GM19328 (cell line): ENCODE data around the gene SMIM8.

Experiments
- ATAC-seq: cut with Tn5 transposase; IDR thresholded peaks from one replicate; pipeline ENCODE4 v1.9.1; 2021; ENCODE audit warnings: mild to moderate bottlenecking, moderate library complexity; ENCODE audit not compliant: unreplicated experiment

SMIM8 gene

DNA sequence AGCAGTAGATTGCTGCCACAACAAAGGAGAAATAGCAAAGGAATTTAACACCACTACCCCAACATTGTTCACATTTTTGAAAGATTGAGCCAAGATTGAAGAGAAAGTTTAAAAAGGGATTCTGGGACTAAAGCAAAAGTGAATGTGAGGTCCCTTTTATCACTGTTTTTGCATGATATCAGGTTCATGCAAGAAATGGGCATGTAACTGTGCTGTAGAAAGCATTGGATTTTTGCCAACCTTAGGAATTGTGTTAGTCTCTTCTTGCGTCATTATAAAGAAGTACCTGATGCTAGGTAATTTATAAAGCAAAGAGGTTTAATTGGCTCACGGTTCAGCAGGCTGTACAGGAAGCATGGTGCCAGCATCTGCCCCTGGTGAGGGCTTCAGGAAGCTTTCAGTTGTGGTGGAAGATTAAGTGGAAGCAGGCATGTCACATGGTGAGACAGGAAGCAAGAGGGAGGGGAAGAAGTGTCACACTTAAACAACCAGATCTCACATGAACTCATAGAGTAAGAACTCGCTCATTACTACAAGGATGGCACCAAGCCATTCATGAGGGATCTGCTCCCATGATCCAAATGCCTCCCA, 11.3 kb downstream of the SMIM8 start:
- no peak for ATAC-seq

DNA sequence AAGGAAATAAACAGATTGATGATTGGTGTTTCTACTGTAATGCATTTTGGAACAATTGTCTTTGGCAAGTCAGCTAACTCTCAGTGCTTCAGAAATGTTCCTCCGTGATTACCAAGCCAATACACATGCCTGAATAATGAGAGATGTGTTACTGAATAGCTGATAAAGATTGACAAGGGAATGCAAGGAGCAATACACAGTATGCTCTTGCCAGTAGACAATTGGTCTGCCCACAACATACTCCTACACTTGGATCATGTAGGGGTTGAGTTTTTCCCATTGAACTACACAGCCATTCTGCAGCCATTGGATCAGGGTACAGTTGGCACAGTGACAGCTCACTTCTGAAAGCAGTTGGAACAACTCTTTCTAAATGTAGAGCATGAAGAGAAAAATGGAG, 12.3 kb downstream of the SMIM8 start:
- ATAC-seq = no peak

DNA sequence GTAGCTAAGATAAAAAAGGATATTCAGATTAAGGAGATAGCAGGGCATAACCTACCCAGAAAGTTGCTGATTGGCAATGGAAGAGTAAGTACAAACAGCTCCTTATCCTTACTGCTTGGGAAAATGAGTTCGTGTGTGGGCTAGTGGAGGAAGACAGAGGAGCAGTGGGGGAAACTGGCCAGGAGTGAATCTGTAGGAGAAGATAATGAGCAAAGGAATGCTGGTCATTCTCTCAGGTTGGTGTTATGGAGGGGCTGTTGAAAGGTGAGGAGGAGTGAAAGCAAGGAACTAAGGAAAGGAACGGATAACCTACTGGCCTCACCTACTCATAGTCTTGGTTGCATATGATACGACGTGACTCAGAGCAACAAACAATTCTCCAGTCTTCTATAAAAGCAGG, 14.0 kb downstream of the SMIM8 start:
- no peak for ATAC-seq

DNA sequence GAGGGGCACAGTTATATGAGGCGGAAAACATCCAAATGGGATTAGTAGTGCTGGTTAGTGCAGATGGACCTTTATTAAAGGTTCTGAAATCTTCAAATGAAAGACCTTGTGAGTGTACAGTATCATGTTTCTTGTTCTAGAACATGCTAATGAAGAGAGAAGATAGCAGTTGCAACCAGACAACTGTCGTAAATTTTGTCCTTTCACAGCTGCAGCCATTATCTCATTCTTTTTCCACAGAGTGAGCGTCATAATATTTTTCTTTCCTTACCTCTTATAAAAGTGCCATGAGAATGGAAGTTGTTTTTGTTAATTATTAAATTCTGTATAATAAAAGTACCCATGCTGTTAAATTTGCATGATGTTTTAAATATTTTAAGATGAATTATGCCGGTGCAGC, 17.8 kb downstream of the SMIM8 start:
- ATAC-seq = no peak

DNA sequence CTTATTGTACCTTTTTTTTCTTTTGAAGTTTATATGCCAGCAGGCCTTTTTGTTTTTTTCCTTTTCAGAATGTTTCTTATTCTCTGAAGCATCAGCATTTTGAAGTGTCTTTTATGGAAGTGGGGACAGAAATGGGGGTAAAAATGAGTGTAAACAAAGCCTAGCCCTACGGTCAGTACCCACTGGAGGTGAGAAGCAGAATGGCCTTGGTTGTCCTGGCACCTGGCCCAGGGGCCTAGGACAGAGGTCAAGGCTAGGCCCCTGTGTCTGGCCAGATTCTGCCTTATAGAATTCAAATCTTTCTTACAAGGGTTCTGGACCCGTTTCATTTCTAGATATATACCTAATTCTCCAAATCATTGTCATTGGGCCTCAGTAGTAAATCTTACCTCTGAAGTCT, 18.8 kb downstream of the SMIM8 start:
- no peak for ATAC-seq

DNA sequence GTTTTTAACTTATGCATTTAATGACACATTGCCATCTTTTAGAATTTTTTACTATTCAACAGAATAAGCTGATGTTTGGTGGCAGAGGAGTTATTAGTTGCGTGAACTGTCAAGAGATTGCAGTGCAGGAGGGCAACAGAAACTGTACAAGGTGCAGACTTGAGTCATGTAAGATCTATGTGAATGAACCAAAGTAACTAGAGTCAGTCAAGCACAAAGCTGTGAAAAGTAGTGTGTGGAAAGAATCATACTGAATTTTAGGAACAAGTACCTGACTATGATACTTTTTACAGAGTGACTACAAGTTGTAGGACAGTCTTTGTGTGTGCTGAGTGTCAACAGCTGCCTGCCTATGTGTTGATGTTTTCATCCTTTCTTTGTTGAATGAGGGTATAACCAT, 19.5 kb downstream of the SMIM8 start:
- no peak for ATAC-seq

DNA sequence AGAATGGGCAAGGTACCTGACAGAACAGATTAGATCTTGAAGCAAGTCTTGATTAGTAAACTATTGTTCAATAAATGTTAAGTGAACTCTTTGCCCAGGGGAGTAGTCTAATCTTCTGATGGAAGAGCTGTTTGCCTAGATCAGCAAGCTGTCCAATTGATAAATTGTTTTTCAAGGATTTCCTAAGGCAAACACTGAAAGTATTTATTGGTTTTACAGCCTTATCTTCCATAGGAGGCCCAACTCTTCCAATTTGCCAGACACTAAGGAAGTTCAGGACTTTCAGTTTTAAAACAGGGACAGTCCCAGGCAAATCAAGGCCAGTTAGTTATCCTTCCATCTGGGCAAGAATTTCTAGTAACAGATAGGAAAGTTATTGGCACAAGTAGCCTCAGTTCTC, 20.4 kb downstream of the SMIM8 start:
- ATAC-seq = no peak

DNA sequence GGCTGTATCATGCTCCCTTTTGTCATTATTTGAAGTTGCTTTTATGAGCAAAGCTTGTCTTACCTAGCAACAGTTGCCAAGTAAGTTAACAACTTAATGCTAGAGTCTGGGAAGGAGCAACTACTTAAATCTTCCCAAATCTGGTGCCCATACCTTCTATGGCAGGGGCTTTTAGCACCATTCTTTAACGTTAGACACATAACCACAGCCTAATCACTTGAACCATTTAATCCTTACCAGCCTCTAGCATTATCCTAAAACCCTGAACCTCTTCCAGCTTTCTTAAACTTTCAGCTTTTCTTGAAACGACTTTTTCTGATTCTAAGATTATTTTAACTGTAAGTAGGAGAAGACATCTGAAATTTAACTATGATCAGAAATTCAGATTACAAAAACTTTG, 22.3 kb downstream of the SMIM8 start, which contains the start of gene C6orf163:
Gene C6orf163 (plus strand): TSS at position 83 of the 400 bp plus-strand sequence. CDS start 287 bp downstream, at position 370.
- no peak for ATAC-seq

DNA sequence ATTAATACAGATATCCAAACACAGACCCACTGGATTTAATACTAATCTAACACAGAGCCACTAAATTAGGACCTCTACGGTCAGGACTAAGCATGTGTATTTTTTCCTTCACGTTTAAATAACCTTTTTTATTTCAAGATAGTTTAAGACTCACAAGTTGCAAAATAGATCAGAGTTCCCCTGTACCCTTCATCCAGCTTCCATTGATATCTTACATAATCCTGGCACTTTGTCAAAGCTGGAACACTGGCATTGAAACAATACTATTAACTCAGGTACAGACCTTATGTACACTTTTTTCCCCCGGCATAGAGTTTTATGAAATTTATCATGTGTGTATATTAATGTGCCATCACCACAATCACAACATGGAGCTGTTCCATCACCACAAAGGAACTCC, 24.3 kb downstream of the SMIM8 start:
- no peak for ATAC-seq

DNA sequence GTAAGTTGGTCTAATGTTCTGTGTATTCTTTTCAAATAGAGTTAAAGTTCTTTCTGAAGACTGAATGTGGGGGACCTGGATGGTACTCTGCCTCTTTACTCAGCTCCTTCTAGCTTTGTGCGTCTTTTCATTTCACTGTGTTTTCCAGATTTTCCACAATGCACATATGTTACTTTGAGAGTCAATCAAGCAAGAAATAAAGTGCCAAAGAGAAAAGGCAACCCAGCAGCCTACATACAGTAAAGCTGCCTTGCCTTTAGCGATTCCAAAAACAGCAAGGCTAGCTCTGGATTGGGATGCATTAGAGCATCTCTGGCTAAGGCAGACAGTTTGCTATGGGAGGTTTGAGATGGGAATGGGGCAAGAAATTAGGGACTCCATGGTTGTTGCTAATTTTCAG, 27.5 kb downstream of the SMIM8 start:
- ATAC-seq = no peak

DNA sequence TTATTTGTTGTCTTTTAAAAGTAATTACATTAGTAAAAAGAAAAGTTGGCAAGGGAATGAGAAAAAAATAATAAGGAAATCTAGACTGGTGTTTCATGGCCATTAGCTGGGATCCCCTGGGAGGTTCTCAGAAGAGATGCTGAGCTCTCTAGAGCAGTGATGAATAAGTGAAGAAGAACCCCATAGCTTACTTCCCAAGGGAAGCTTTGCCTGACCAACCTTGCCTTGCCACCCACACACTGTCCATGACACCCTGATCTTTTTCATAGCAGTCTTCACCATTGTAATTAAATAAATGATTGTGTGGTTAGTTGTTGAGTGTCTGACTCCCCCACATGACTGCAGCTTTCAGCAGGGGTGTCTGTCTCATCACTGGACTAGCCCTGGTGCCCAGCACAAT, 28.1 kb downstream of the SMIM8 start:
- no peak for ATAC-seq

DNA sequence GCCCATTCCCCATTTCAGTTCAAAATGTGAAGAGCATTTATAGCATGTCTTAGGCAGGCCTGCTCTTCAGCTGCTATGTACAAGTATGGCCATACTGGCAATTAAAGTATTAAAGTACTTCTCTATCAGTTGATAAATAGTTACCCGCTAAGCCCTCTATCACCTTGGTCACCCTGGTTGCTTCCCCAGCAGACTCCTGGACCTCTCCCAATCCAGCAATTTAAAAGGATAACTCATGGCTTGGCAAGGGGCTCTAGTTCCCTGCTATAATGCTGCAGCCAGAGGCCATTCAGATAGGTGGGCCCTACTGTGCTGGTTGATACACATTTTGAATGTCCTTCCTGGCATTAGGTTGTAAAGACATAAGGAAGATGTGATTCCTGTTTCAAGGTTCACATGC, 29.2 kb downstream of the SMIM8 start:
- ATAC-seq = no peak

DNA sequence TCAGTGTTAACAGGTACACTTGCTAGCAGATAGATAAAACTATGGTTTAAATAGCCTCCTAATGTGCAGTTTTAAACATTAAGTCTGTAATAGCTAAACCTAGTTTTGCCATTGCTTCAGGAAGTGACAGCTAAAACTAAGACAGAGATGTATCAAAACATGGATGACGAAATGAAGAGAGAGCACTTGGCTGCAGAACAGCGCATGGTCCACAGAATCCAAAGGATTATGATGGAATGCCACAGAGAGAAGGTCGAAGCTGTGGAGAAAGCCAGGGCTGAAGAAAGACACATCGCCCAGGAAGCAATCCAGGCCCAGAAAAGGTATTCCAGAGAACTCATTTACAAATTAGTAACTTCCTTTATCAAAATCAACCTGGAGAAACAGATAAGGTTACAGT, 33.8 kb downstream of the SMIM8 start:
- ATAC-seq = no peak

DNA sequence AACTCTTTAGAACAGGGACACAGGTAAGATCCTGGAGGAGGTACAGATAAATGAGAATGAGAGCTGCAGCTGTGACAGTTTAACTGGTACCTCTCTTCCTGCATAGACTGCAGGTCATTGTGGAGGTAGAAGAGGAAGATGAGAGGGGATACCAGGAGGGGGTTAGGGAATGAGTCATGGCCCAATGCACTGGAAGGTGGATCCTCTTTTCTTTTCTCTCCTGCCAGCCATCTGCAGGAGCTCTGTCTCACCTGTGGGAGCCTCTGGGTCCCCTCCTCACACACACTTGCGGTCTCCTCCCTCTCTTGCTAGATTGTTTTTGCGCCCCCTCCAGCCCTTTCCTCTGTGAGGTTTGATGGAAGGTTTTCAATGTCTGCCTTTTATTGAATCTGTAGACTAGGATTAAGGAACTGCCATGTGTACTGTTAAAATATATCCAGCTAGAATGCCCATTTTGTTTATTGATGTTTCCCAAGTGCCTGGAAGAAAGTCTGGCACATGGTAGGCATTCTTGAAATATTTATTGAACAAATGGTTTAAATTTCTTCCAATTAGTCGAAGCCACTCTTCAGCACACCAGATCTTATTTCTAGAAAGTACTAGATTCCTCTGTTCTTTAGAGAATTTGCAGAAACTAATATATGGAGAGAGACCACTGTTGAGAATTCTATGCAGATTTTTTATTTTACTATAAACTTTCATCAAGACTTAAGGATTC, 35.2 kb downstream of the SMIM8 start:
- ATAC-seq = no peak

DNA sequence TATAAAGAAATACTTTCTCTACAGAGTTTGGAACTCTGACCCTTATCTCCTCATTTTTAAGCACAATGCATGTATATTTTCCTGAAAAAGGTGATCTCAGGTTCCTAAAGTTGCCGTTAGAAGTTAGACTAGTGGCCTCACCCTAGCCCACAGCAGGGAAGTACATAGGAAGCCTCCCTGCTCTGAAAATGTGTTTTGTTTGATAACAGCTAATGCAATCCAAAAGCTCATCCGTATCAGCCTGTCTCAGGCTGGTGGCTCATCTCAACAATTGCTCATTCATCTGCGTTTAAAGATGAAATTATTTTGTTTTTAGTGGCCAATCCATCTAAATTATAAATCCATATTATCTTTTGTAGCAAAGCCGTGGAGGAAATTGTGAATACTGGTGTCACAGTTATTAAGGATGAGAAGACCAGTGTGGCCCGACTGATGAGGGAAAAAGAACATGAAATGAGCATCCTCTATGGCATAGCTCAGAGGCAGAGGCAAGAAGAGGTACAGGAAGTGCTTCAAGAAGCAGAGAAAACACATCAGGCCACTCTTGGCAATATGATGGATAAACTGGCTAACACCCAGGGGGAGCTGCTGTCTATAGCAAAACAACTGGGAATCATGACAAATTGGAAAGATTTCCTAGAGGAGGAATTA, 42.3 kb downstream of the SMIM8 start:
- no peak for ATAC-seq

DNA sequence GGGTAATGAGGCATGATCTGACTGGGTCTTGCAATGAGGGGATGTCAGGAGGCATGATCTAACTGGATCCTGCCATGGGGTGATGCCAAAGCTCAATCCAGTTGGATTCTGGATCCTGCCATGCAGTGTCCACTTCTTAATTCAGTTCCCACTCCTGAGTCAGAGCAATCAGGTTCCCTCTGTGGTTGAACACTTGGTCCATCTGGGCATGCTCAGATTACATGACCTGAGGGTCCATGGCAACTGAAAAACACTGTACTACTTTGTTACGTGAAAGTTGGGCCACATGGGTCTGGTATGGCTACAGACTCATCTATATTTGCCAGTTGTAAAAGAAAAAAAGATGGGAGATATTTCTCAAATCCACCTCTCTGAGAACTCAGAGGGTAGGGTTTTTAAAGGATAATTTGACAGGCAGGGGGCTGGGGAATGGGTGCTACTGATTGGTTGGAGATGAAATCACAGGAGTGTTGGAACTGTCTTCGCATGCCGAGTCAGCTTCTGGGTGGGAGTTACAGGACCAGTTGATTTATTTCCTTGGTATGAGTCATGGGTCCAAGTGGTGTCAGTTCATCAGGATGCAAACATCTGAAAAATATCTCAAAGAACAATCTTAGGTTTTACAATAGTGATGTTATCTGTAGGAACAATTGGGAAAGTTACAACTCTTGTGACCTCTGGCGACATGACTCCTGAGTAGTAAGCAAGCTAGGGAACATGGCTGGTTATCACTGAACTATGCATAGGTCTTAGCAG, 43.9 kb downstream of the SMIM8 start:
- no peak for ATAC-seq

DNA sequence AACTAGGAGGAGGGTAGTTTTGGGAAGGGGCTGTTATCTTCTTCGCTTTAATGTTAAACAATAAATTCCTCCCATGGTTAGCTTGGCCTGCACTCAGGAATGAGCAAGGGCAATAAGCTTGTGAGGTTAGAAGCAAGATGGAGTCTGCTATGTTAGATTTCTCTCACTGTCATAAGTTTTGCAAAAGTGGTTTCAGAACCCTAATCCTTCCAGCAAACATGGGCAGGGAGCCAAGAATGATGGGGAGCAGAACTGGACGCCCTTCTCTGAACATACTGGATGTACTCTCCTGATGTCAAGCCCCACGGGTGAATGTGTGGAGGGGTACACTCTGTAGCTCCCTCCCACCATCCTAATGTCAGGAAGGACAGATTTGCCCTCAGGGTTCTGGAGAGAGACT, 44.5 kb downstream of the SMIM8 start:
- no peak for ATAC-seq

DNA sequence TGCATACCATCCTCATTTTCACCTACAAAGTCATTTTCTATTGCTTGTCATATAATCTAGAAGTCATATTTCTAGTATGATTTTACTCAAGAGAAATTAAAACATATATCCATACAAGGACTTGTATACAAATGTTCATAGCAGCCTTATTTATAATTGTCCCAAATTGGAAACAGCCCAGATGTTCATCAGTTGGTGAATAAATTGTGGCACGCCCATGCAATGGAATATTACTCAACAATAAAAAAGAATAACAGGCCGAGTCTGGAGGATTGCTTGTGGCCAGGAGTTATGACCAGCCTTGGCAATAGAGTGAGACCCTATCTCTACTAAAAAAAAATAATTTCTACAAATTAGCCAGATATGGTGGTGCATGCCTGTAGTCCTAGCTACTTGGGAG, 51.0 kb downstream of the SMIM8 start:
- ATAC-seq = no peak

DNA sequence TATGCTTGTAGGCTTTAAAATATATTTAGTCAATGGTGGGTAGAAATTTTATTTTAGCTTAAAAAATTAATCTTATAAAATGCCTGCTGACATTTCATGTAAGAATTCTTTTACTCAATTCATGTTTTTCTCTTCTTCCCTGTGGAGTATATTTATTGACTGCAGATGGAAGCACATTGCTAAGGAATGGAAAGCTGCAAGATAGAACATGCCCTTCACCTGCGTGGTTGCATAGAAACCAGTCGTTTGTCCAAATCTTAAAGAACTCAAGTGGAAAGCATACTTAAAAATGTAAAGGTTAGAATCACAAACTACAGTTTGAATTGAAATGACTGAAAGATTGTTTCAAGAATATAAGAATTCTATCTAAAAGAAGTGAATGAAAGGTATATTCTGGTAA, 52.9 kb downstream of the SMIM8 start:
- no peak for ATAC-seq

DNA sequence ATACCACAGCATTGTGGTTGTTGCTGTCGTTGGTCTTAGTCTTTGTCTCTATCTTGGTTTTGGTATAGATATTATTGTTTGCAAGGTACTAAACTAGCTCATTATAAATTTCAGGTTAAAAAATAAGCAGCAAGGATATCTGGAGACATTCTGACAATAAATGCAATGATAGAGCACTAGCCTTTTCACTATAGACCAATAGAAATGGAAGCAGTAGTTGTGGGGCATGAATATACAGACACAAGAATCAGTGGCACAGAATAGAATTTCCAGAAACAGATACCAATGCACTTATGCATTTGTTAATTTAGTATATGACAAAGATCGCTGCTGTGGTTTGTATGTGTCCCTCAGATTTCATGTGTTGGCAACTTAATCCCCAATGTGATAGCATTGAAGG, 54.3 kb downstream of the SMIM8 start:
- no peak for ATAC-seq

DNA sequence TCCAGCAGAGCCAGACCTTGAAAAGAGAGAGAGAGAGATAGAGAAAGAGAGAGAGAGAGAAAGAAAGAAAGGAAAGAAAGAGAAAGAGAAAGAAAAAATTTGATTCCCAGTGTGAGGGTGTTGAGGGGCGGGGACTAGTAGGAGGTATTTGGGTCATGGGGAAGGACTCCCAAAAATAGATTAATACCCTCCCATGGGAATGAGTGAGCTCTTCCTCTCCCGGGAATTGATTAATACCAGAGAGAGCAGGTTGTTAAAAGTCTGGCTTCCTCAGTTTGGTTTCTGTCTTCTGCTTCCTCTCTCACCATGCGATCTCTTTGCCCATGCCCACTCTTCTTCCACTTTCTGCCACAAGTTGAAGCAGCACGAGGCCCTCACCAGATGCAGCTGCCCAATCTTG, 56.6 kb downstream of the SMIM8 start:
- ATAC-seq = no peak

DNA sequence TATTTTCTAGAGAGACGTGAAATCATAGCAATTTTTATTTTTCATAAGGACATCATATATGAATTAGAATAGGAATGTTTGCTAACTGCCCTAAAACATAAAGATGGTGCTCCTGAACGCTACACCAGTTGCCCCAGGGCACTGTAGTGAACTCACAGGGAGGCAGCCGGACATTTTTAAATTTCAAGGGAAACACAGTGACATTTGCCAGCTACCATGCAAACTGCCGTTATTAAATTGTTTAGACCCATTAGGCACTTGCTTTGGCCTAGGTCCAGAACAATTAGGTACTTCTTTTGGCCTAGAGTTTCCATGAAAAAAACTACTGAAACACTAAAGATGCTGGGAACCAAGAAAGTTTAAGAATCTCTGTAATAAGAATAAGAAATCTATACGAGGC, 60.5 kb downstream of the SMIM8 start:
- ATAC-seq = no peak
